Adrenal gland (tissue), 5 donors: ENCODE results near the gene DNASE2.

Experiments
- CTCF ChIP-seq, 6 experiments: fragments of 450-650 bp in 4 of 6; fragments of 200-600 bp in 2 of 6; sonication (generic) in 1 of 6; IDR thresholded peaks; 1 replicate in 5 of 6; 2 replicates in 1 of 6; pipeline versions ENCODE4 v1.5.1 to v1.8.0; 2016 to 2021; ENCODE audit warnings: antibody characterized with exemption in 6 of 6, mild to moderate bottlenecking in 2 of 6, moderate library complexity in 1 of 6
- POLR2A ChIP-seq, 2 donors: fragments of 450-650 bp; IDR thresholded peaks; one replicate each; pipeline ENCODE4 v1.6.1; 2017; ENCODE audit warnings: antibody characterized with exemption in 2 of 2, mild to moderate bottlenecking in 2 of 2, moderate library complexity in 1 of 2
- donor health status: DM: no; HTN: no; CAD: no.

- TF ChIP-seq POLR2A (IDR thresholded peaks at IDR 0.05) (no peak), CTCF (IDR thresholded peaks at IDR 0.05) (no peak)
Measured at GRCh38 chr19:12913011-12913561, 31.8 kb upstream of the DNASE2 start.
